Activated naive CD8-positive, alpha-beta T cell treated with anti-CD3 and anti-CD28 coated beads, Interleukin-2, amount 50 U/mL, for 24 hours (primary cell): ENCODE results near the gene LAMC2.

Experiments
- ATAC-seq: fragments of 150-1000 bp; cut with Tn5 transposase; one replicate; pipeline ENCODE4 v1.10.0; 2021
- DNase-seq: peaks from one replicate; pipeline ENCODE4 v3.0.0; 2021
- H3K27ac Mint-ChIP-seq: one replicate; pipeline ENCODE4 v1.8.0; 2021; ENCODE audit warnings: mild to moderate bottlenecking, mixed read lengths
- H3K27me3 Mint-ChIP-seq: one replicate; pipeline ENCODE4 v1.8.0; 2021; ENCODE audit warnings: mixed read lengths
- H3K36me3 Mint-ChIP-seq: one replicate; pipeline ENCODE4 v1.8.0; 2021; ENCODE audit warnings: low read depth, mixed read lengths
- H3K4me1 Mint-ChIP-seq: one replicate; pipeline ENCODE4 v1.8.0; 2021; ENCODE audit warnings: mixed read lengths
- H3K4me3 Mint-ChIP-seq: one replicate; pipeline ENCODE4 v1.8.0; 2021; ENCODE audit warnings: mild to moderate bottlenecking, moderate library complexity, mixed read lengths
- H3K9me3 Mint-ChIP-seq: one replicate; pipeline ENCODE4 v1.8.0; 2021; ENCODE audit warnings: mixed read lengths

The LAMC2 gene

GRCh38 chr1:183188240-183188639 lies 2.2 kb downstream of the LAMC2 start:
- Mint-ChIP-seq H3K27ac (no peak overlapping the region), H3K9me3 (no peaks in the 10 kb centered on the region), H3K4me1 (no peaks in the 10 kb centered on the region), H3K36me3 (no peaks in the 10 kb centered on the region), H3K4me3 (no peak overlapping the region), H3K27me3 (peaks cover 26% of the 10 kb centered on the region)
- DNase-seq (no peak), ATAC-seq (no peak)

GRCh38 chr1:183191833-183192232 lies 5.8 kb downstream of the LAMC2 start:
- no peaks in the 10 kb centered on the region for H3K36me3 Mint-ChIP-seq
- no peak for ATAC-seq
- H3K4me3 Mint-ChIP-seq, result no peak overlapping the region
- H3K27ac Mint-ChIP-seq, result no peak overlapping the region
- H3K27me3 Mint-ChIP-seq, result peaks cover 15% of the 10 kb centered on the region
- no peak for DNase-seq
- H3K9me3 Mint-ChIP-seq, result no peaks in the 10 kb centered on the region
- peaks cover 12% of the 10 kb centered on the region for H3K4me1 Mint-ChIP-seq

DNA sequence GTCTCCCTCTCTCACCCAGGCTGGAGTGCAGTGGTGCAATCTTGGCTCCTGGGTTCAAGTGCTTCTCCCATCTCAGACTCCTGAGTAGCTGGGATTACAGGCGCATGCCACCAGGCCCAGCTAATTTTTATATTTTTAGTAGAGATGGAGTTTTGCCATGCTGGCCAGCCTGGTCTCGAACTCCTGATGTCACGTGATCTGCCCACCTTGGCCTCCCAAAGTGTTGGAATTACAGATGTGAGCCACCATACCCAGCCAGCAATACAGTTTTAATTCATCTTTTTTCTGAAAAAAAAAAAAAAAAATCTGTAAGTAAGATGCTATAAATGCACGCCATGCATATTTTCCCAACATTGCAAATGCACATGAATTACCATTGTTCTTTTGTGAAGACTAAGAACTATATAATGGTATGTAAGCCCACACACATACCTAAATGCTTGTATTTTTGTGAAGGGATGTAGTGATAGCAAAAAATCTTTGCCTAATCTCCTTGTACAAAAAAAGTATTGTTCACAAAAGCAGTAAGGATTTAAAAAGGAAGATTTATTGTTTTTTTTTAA lies 8.0 kb downstream of the LAMC2 start:
- ATAC-seq (no peak), DNase-seq (no peak)
- Mint-ChIP-seq H3K36me3 (no peaks in the 10 kb centered on the region), H3K4me1 (peaks cover 16% of the 10 kb centered on the region), H3K27me3 (peaks cover 13% of the 10 kb centered on the region), H3K9me3 (no peaks in the 10 kb centered on the region), H3K27ac (no peak overlapping the region), H3K4me3 (no peak overlapping the region)

GRCh38 chr1:183194527-183195141 lies 8.6 kb downstream of the LAMC2 start:
- no peaks in the 10 kb centered on the region for H3K36me3 Mint-ChIP-seq
- ATAC-seq (peak; percentile 90), DNase-seq (no peak)
- H3K4me1 Mint-ChIP-seq, result peaks cover 16% of the 10 kb centered on the region
- H3K4me3 Mint-ChIP-seq, result peak overlapping the region; percentile 43
- H3K27me3 Mint-ChIP-seq, result peaks cover 10% of the 10 kb centered on the region
- no peaks in the 10 kb centered on the region for H3K9me3 Mint-ChIP-seq
- H3K27ac Mint-ChIP-seq, result peak overlapping the region; percentile 71

DNA sequence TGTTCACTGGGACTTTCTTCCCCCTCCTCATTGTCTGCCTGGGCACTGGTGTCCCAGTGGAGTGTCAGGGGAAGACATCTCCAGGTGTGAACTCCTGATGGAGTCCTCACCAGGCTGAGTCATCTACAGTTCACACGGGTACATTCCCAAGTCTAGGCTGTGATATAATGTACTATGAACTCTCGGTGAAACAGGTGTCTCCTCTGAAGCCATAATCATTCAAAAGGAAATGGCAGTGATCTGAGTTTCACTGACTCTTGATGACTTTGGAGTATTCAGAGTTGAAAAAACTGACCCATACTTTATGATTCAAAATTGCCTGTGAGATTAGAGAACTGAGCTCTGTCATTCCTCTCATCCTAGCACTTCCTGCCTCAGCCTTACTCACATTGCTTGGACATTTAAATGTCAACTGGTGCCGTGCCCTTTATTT lies 9.1 kb downstream of the LAMC2 start:
- peak overlapping the region; percentile 71 for H3K27ac Mint-ChIP-seq
- no peak for DNase-seq
- peak overlapping the region; percentile 43 for H3K4me3 Mint-ChIP-seq
- peaks cover 10% of the 10 kb centered on the region for H3K27me3 Mint-ChIP-seq
- no peaks in the 10 kb centered on the region for H3K9me3 Mint-ChIP-seq
- peaks cover 16% of the 10 kb centered on the region for H3K4me1 Mint-ChIP-seq
- H3K36me3 Mint-ChIP-seq, result no peaks in the 10 kb centered on the region
- ATAC-seq, result peak; percentile 64

GRCh38 chr1:183197762-183198161 lies 11.7 kb downstream of the LAMC2 start:
- Mint-ChIP-seq H3K27me3 (peaks cover 17% of the 10 kb centered on the region), H3K27ac (no peak overlapping the region), H3K4me3 (no peak overlapping the region), H3K4me1 (peaks cover 18% of the 10 kb centered on the region), H3K9me3 (no peaks in the 10 kb centered on the region), H3K36me3 (no peaks in the 10 kb centered on the region)
- ATAC-seq, result no peak
- no peak for DNase-seq

- no peaks in the 10 kb centered on the region for H3K36me3 Mint-ChIP-seq
Measured at GRCh38 chr1:183198463-183198862, 12.4 kb downstream of the LAMC2 start.

GRCh38 chr1:183199304-183199703 lies 13.2 kb downstream of the LAMC2 start:
- Mint-ChIP-seq H3K27me3 (peaks cover 17% of the 10 kb centered on the region), H3K36me3 (no peaks in the 10 kb centered on the region), H3K27ac (no peak overlapping the region), H3K4me1 (peaks cover 19% of the 10 kb centered on the region), H3K9me3 (no peaks in the 10 kb centered on the region), H3K4me3 (no peak overlapping the region)
- ATAC-seq, result no peak
- DNase-seq, result no peak

More at GRCh38 chr1:183198463-183198862, 12.4 kb downstream of the LAMC2 start:
- no peaks in the 10 kb centered on the region for H3K9me3 Mint-ChIP-seq
- no peak overlapping the region for H3K4me3 Mint-ChIP-seq
- ATAC-seq (peak; percentile 55), DNase-seq (peak; percentile 16)
- peaks cover 19% of the 10 kb centered on the region for H3K4me1 Mint-ChIP-seq
- peaks cover 17% of the 10 kb centered on the region for H3K27me3 Mint-ChIP-seq
- peak overlapping the region; percentile 7 for H3K27ac Mint-ChIP-seq

GRCh38 chr1:183200451-183200850 lies 14.4 kb downstream of the LAMC2 start:
- Mint-ChIP-seq H3K27ac (no peak overlapping the region), H3K9me3 (no peaks in the 10 kb centered on the region), H3K36me3 (no peaks in the 10 kb centered on the region), H3K27me3 (peaks cover 17% of the 10 kb centered on the region), H3K4me1 (peaks cover 8% of the 10 kb centered on the region), H3K4me3 (no peak overlapping the region)
- ATAC-seq, result no peak
- DNase-seq, result no peak

DNA sequence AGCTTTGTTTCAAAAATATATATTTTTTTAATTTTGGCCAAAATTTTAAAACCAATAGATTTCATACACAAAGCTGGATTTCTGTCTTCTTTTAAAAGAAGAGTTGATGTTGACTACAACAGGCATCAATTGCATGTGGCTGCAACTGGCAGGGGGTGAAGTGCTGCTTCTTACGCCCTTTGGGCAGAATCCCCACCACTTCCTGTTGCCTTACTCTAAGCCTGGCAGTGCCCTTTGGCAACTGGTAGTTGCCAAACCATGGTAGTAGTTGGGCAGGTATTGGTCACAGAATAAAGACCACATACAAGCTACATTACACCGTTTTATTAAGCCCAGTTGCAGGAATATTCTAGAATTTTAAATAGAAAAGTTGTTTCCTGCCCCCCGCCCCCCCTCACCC lies 17.0 kb downstream of the LAMC2 start:
- DNase-seq, result no peak
- no peak for ATAC-seq

DNA sequence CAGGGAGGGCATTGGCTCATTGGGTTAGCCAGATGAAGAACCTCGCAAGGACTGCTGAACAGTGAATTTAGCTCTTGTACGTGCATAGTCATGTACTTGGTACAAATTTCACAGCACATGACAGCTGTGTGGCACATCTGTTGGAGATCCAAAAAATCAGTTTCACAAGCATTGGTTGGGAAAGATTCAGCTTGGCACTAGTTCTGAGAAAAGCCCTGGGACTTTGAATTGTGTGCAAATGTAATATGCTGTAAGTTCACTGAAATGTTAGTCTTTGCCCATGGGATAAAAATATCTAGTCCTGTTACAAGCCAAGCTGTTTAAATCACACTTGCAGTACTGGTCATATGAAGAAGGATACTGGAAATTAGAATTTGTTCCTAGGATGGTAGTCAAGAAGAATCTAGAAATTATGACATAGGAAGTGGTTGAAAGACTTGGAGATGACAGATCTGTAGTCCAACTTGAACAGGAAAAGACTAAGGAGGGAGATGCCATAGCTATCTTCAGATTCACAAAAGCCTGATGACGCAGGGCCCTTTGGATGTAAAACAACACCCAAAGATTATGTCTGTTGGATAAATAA lies 19.2 kb downstream of the LAMC2 start:
- H3K9me3 Mint-ChIP-seq, result no peaks in the 10 kb centered on the region
- no peak overlapping the region for H3K4me3 Mint-ChIP-seq
- H3K27ac Mint-ChIP-seq, result no peak overlapping the region
- H3K36me3 Mint-ChIP-seq, result no peaks in the 10 kb centered on the region
- H3K4me1 Mint-ChIP-seq, result peaks cover 6% of the 10 kb centered on the region
- ATAC-seq (no peak), DNase-seq (no peak)
- H3K27me3 Mint-ChIP-seq, result peaks cover 9% of the 10 kb centered on the region

More for the DNA sequence above, 17.0 kb downstream of the LAMC2 start:
- no peak overlapping the region for H3K27ac Mint-ChIP-seq
- peaks cover 7% of the 10 kb centered on the region for H3K4me1 Mint-ChIP-seq
- no peak overlapping the region for H3K4me3 Mint-ChIP-seq
- H3K36me3 Mint-ChIP-seq, result no peaks in the 10 kb centered on the region
- no peaks in the 10 kb centered on the region for H3K9me3 Mint-ChIP-seq
- peaks cover 11% of the 10 kb centered on the region for H3K27me3 Mint-ChIP-seq

- H3K4me1 Mint-ChIP-seq, result peaks cover 6% of the 10 kb centered on the region
- H3K27me3 Mint-ChIP-seq, result peaks cover 4% of the 10 kb centered on the region
- H3K36me3 Mint-ChIP-seq, result no peaks in the 10 kb centered on the region
- no peak for ATAC-seq
- no peak overlapping the region for H3K27ac Mint-ChIP-seq
- DNase-seq, result no peak
- no peaks in the 10 kb centered on the region for H3K9me3 Mint-ChIP-seq
- no peak overlapping the region for H3K4me3 Mint-ChIP-seq
Measured at GRCh38 chr1:183206538-183207122, 20.6 kb downstream of the LAMC2 start.

DNA sequence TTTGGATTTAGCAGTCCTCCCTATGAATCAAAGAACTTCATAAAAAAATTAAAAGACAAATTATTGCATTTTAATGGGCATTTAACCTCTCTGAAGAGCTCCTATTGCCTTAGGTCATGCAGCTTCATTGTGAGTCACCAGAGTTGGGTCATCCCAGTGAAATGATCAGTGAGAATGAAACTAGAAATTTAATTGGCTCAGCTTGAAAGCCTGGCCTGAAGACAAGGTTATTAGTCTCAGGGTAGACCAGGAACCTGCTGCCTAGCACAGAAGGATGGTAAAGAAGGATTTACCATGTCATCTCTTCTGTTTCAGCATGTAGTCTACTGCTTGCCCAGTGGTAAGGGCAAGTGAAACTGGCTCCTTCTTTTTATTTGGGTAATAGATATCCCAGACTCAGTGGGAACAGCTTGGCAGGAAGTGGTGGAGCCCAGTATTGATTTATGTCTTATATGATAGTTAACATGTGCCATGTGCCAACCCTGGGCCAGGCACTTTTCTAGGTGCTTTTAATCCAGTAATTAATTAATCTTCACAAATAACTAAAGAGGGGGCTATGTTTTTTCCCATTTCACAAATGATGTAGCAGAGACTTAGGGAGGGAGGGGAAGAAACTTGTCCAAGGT lies 23.6 kb downstream of the LAMC2 start:
- peak; percentile 87 for ATAC-seq
- H3K27me3 Mint-ChIP-seq, result peaks cover 5% of the 10 kb centered on the region
- no peak overlapping the region for H3K4me3 Mint-ChIP-seq
- H3K36me3 Mint-ChIP-seq, result no peaks in the 10 kb centered on the region
- peaks cover 4% of the 10 kb centered on the region for H3K4me1 Mint-ChIP-seq
- no peak overlapping the region for H3K27ac Mint-ChIP-seq
- no peaks in the 10 kb centered on the region for H3K9me3 Mint-ChIP-seq
- no peak for DNase-seq

DNA sequence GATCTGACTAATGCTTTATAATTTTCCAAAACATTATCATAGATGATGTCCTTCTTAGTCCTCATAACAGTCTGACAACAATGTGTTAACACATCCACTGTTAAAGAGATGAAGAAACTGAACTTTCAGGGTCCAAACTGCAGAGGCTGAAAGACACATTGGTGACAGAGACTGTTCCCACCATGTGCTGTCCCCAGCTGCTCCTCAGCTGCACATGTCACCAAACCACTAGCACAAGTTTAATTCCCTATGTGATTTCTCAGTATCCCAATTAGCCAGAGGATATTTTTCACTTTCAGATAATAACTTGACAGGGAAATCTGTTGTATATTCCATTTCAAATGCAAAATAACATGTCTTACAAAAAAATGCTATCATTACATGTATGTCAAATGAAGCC lies 24.6 kb downstream of the LAMC2 start:
- H3K27me3 Mint-ChIP-seq, result peaks cover 5% of the 10 kb centered on the region
- DNase-seq (no peak), ATAC-seq (no peak)
- H3K9me3 Mint-ChIP-seq, result no peaks in the 10 kb centered on the region
- H3K27ac Mint-ChIP-seq, result no peak overlapping the region
- peaks cover 4% of the 10 kb centered on the region for H3K4me1 Mint-ChIP-seq
- no peak overlapping the region for H3K4me3 Mint-ChIP-seq
- no peaks in the 10 kb centered on the region for H3K36me3 Mint-ChIP-seq

- ATAC-seq (no peak), DNase-seq (no peak)
- Mint-ChIP-seq H3K4me3 (no peak overlapping the region), H3K4me1 (peaks cover 4% of the 10 kb centered on the region), H3K9me3 (no peaks in the 10 kb centered on the region), H3K27ac (no peak overlapping the region), H3K36me3 (no peaks in the 10 kb centered on the region), H3K27me3 (peaks cover 5% of the 10 kb centered on the region)
Measured at GRCh38 chr1:183212870-183213269, 26.8 kb downstream of the LAMC2 start.
